Thyroid gland (tissue), 4 donors: ENCODE data around the gene NEUROD6. TPM values are rescaled to one million over a fixed set of nuclear protein-coding genes. Genes with fewer than 3 reads are reported as not detected.

Experiments
- DNase-seq, 2 donors: peaks; one replicate each; pipeline ENCODE4 v3.0.0-alpha.2; 2019
- H3K27ac ChIP-seq, 3 donors: fragments of 200-600 bp; sonication (generic); 1 replicate in 2 of 3; 2 replicates in 1 of 3; pipeline ENCODE4 v1.5.1; 2016 to 2019; ENCODE audit warnings: mild to moderate bottlenecking in 1 of 3, moderate library complexity in 1 of 3
- H3K27me3 ChIP-seq: fragments of 200-600 bp; sonication (generic); one replicate; pipeline ENCODE4 v1.5.1; 2019
- H3K36me3 ChIP-seq, 2 donors: fragments of 200-600 bp; sonication (generic); one replicate each; pipeline ENCODE4 v1.5.1; 2016 to 2019
- H3K4me1 ChIP-seq, 2 donors: fragments of 200-600 bp; sonication (generic); one replicate each; pipeline ENCODE4 v1.5.1; 2017 to 2019
- H3K4me3 ChIP-seq, 3 donors: fragments of 200-600 bp; sonication (generic); replicated peaks in 1 of 3; 1 replicate in 2 of 3; 2 replicates in 1 of 3; pipeline ENCODE4 v1.5.1; 2016; ENCODE audit warnings: mild to moderate bottlenecking in 1 of 3
- H3K9me3 ChIP-seq: fragments of 200-600 bp; sonication (generic); one replicate; pipeline ENCODE4 v1.5.1; 2017
- CTCF ChIP-seq, 6 experiments: fragments of 200-600 bp in 3 of 6; fragments of 450-650 bp in 3 of 6; sonication (generic) in 3 of 6; IDR thresholded peaks; one replicate each; pipeline ENCODE4 v1.5.1; 2016 to 2019; ENCODE audit warnings: antibody characterized with exemption in 6 of 6, mild to moderate bottlenecking in 2 of 6, inconsistent platforms in 1 of 6, moderate library complexity in 1 of 6
- POLR2A ChIP-seq, 2 donors: fragments of 450-650 bp; IDR thresholded peaks; one replicate each; pipeline ENCODE4 v1.6.1; 2017; ENCODE audit warnings: antibody characterized with exemption in 2 of 2, mild to moderate bottlenecking in 2 of 2, moderate library complexity in 1 of 2
- WGBS, 2 donors: methylation state at CpG; one replicate each; pipeline ENCODE4 v1.1.5; 2017; 5-methylcytosine and 5-hydroxymethylcytosine counted together
- intact Hi-C: fragments of 100-400 bp; cut with DNase I; formaldehyde crosslinking; loops from one replicate; pipeline ENCODE4 v1.15.1; 2023
- total RNA-seq, 4 donors: library from RNA; depleted of rRNA; stranded (reverse); fragments of >200 nt; gene quantifications; one replicate each; pipeline ENCODE4 v1.2.3, GENCODE V29; 2016

The NEUROD6 gene
- total RNA-seq, 4 donors from 2014 or later = not detected

GRCh38 chr7:31335884-31336201 is 4.7 kb downstream of the NEUROD6 start:
- WGBS, 2 donors = 15 to 17% methylated on average over 9 to 11 of the region's 12 CpGs
- Histone ChIP-seq H3K36me3 (no peaks in the 10 kb centered on the region), H3K27ac (no peak overlapping the region), H3K27me3 (peaks cover 4% of the 10 kb centered on the region), H3K4me1 (peaks cover 0 to 3% of the 10 kb centered on the region in 2 donors), H3K4me3 (no peak overlapping the region), H3K9me3 (no peaks in the 10 kb centered on the region)
- DNase-seq = no peak
- intact Hi-C loops = no loop called here
- no peak for TF ChIP-seq CTCF (IDR thresholded peaks at IDR 0.05)
- no peak for TF ChIP-seq POLR2A (IDR thresholded peaks at IDR 0.05)

- Histone ChIP-seq H3K4me3 (no peak overlapping the region), H3K27me3 (peaks cover 4% of the 10 kb centered on the region), H3K27ac (no peak overlapping the region), H3K9me3 (no peaks in the 10 kb centered on the region), H3K4me1 (peaks cover 0 to 3% of the 10 kb centered on the region in 2 donors), H3K36me3 (no peaks in the 10 kb centered on the region)
- intact Hi-C loops = no loop called here
- 65 to 70% methylated on average over 16 of the region's 16 CpGs for WGBS, 2 donors
- DNase-seq = no peak
- TF ChIP-seq CTCF (IDR thresholded peaks at IDR 0.05) = no peak
- no peak for TF ChIP-seq POLR2A (IDR thresholded peaks at IDR 0.05)
Observed at GRCh38 chr7:31335161-31335856, 5.2 kb downstream of the NEUROD6 start.

GRCh38 chr7:31333291-31333690 is 7.2 kb downstream of the NEUROD6 start:
- intact Hi-C loops = no loop called here
- WGBS, 2 donors = 66 to 83% methylated on average over 2 of the region's 2 CpGs
- H3K4me3 ChIP-seq = no peak overlapping the region

GRCh38 chr7:31327071-31327470 is 13.5 kb downstream of the NEUROD6 start:
- 50 to 52% methylated on average over 2 of the region's 2 CpGs for WGBS, 2 donors
- no peak for DNase-seq
- H3K9me3 ChIP-seq = no peaks in the 10 kb centered on the region
- no peaks in the 10 kb centered on the region for H3K27me3 ChIP-seq
- TF ChIP-seq POLR2A (IDR thresholded peaks at IDR 0.05) (no peak), CTCF (IDR thresholded peaks at IDR 0.05) (no peak)
- no peak overlapping the region for H3K4me3 ChIP-seq
- no peaks in the 10 kb centered on the region for H3K36me3 ChIP-seq
- intact Hi-C loops = no loop called here
- no peak overlapping the region for H3K27ac ChIP-seq
- H3K4me1 ChIP-seq = no peaks in the 10 kb centered on the region

More at GRCh38 chr7:31333291-31333690, 7.2 kb downstream of the NEUROD6 start:
- Histone ChIP-seq H3K4me1 (peaks cover 0 to 3% of the 10 kb centered on the region in 2 donors), H3K36me3 (no peaks in the 10 kb centered on the region), H3K27ac (no peak overlapping the region), H3K27me3 (no peaks in the 10 kb centered on the region), H3K9me3 (no peaks in the 10 kb centered on the region)
- no peak for TF ChIP-seq POLR2A (IDR thresholded peaks at IDR 0.05)
- TF ChIP-seq CTCF (IDR thresholded peaks at IDR 0.05) = no peak
- DNase-seq = no peak

GRCh38 chr7:31326416-31326815 is 14.1 kb downstream of the NEUROD6 start:
- H3K27me3 ChIP-seq = no peaks in the 10 kb centered on the region
- H3K9me3 ChIP-seq = no peaks in the 10 kb centered on the region
- intact Hi-C loops = no loop called here
- 64 to 71% methylated on average over 2 of the region's 2 CpGs for WGBS, 2 donors
- no peak overlapping the region for H3K27ac ChIP-seq
- no peaks in the 10 kb centered on the region for H3K4me1 ChIP-seq
- DNase-seq = no peak
- TF ChIP-seq CTCF (IDR thresholded peaks at IDR 0.05) = no peak
- TF ChIP-seq POLR2A (IDR thresholded peaks at IDR 0.05) = no peak
- no peaks in the 10 kb centered on the region for H3K36me3 ChIP-seq
- H3K4me3 ChIP-seq = no peak overlapping the region
